ENCODE measurements around the gene SMCO2.
A peak's percentile ranks its signal among the peaks of the same experiment; 100 is the strongest.

Gene SMCO2

DNA sequence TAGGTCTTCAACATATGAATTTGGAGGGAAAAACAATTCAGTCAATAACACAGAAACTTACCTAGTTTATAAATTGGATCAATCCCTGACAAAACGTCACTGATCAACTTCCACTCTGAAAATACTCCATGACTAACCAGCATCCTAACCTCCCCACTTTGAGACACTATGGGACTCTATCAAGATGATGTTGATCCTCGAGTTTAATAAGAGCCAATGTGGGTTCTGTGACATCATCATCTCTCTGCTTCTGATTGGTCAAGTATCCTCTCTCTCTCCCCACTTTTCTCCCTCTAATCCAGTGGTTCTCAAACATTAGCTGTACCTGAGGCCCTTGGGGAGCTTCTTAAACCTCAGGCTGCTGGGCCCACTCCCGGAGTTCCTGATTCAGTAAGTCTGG, at the start of gene SMCO2:
Gene SMCO2 (plus strand): TSS at position 301 of the 400 bp plus-strand sequence. CDS start 23,896 bp downstream, outside the sequence.
- no peak for DNase-seq (ENCODE audit: low spot score)

DNA sequence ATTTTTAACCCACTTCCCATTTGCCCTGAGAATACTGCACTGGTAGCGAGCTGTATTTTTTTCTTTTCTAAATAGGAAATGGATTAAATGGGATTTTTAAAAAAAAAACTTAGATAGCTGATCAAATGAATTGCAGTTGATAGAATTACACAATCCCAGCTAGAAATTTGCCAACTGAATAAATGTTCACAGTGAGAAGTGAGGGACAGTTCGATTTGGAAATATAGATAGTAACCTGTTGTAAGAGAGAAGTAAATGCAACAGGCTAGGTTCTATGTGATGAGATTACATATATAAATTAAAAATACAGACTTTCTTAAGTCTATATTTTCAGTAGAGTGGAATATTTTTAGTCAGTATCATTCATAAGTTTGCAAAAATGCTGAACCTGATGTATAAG, 48.1 kb upstream of the SMCO2 start:
- no peak for DNase-seq (ENCODE audit: low spot score)

DNA sequence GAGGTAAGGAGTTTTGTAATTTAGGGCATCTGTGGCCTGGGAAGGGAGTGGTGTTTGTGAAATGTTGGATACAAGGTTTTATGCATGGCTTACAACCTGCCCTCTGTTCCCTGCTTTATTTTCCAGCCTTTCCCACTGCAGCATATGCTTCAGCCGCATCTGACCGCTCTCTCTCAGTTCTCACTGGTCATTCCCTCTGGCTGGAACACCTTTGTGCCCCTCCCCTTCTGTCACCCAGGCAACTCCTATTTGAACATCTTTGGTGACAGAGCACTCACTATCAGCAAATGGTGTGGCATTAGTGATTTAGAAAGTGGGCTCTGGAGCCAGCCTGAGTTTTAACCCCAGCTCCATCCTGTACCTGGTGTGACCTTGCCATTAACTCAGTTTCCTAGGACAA, 47.5 kb upstream of the SMCO2 start:
- no peak for DNase-seq (ENCODE audit: low spot score)

DNA sequence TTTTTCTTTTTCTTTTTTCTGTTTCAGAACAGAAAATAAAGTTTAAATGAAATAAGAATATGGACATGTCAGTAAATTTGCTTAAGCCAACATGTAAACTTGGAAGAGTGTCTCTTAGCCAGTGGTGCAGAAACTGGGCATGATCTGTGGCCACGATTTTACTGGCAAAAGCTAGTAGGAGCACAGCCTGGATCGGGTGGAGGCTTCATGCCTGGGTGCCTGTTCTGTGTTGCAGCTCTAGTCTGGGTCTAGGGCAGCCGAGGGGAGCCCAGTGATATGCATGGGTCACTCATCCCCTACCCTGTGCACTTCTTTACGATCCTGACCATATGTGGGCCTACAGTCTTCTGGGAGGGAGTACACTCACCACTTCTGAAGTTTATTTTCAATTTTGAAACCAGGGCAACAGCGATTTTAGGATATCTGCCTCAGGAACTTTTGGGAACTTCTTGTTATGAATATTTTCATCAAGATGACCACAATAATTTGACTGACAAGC, 45.6 kb upstream of the SMCO2 start:
- no peak for DNase-seq (ENCODE audit: low spot score)

DNA sequence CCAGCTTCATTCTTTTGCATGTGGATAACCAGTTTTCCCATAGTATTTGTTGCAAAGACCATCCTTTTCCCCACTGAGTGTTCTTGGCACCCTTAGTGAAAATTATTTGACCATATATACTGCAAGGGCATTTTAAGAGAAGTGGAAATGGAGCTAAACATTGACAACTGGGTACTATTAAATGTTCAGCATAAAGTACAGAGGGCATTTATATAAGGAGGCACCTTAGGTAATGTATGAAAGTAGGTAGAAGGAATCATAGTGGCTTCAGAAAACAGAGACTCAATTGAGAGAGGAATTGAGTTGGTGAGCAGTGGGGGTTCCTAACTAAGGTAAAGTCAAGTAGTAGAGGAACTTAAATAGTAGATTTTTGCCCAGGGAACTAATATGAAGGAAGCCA, 34.5 kb upstream of the SMCO2 start:
- no peak for DNase-seq (ENCODE audit: low spot score)

DNA sequence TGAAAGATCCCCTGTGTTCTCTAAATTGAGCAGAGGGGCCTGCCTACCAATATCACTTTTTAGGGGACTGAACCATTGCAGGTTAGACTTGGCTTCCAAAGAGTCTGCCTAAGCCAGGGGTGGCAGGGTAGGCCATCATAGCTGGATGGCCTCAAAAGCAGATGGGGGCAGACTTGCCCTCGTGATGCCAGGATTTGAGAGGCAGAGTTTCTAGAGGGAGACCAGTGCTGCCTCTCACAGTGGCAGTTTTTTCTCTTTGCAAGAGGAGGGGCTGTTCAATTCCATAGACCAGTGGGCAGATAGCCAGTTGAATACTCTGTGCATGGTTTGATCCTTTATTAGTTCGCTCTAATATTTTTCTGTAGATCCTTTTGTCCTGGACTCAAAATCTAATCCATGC, 23.8 kb upstream of the SMCO2 start:
- DNase-seq (ENCODE audit: low spot score), result no peak

DNA sequence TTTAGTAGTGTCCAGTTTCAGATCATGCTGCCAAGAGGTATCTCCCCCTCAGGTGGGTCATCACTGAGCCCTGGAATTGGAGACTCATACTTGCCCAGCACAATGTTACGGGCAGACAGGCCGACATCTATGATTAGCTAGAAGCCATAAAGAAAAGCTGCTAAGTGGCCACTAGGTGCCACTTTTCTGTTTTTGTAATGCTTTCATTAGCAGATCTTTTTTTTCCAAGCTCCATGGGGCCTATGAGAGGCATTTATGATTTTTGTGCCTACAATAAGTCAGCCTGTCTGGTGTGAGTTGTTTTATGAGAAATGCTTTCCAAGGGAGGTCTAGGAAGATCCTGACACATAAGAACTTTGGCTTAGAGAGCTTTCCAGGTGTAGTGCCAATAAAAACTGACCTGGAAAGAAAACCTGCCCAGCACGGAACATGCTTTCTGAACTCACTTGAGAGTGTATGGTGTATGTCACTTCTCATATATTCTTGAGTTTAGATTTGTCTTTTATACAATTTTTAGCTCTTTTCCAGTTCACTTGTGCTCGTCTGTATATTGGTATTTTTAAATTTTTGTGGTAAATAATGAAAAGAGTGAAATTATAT, 21.8 kb upstream of the SMCO2 start:
- no peak for DNase-seq (ENCODE audit: low spot score)

DNA sequence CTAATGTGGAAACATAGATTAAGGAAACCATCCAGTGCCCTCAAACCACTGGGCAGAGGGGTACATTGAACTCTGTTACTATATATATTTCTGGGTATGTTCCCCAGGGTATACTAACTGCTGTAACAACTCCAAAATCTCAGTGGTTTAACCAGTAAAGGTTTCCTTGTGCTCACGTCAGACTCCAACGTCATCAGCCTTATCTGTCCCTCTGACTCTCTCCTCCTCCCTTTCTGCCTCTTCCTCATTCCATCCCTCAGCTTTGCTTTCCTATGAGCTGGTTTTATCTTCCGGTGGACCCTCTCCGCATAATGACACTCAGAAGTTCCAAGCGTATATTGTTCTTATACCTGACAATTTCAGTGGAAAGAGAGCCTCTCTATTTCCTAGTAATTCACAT, 21.2 kb upstream of the SMCO2 start:
- DNase-seq (ENCODE audit: low spot score), result no peak

DNA sequence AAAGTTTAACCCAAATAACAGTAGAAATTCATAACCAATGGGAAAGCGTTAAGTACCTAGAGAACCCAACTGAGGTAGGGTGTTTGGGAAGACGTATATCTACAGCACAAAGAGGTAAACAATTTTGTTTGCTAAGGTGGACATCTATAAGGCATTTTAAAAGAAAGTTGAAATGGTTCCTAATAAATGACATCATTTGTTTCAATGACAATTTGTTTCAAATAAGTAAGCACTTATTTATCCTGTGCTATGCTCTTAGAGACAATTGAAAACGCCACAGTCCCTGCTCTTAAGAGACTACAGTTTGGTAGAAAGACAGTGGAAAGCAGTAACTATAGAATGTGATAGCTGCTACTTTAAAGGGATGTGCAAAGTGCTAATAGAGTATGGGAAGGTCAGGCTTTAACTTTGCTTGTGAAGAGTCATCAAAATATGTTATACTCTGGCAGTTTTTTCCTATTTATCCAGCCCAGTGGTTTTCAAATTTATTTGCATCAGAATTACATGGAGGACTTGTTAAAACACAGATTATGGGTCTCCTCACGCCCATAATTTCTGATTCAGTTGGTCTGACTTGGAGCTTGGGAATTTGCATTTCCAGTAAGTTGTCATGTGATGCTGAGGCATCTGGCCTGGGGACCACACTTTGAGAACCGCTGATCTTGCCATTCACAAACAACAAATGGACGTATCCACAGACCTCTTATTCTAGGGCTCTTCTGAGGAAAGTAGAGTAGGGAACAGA, 19.6 kb upstream of the SMCO2 start:
- DNase-seq (ENCODE audit: low spot score), result no peak

DNA sequence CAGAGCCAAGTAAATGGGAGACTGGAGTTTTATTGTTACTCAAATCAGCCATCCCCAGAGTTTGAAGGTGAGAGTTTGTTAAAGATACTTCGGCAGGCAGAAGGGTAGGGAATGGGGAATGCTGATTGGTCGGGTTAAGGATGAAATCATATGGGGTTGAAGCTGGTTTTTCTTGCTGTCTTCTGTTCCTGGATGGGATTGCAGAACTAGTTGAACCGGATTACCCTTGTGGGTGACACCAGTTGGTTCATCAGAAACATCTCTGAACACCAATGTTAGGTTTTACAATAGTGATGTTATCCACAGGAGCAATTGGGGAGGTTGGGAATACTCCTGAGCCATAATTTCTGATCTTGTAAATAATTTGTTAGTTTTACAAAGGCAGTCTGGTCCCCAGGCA, 18.7 kb upstream of the SMCO2 start:
- DNase-seq (ENCODE audit: low spot score), result no peak

DNA sequence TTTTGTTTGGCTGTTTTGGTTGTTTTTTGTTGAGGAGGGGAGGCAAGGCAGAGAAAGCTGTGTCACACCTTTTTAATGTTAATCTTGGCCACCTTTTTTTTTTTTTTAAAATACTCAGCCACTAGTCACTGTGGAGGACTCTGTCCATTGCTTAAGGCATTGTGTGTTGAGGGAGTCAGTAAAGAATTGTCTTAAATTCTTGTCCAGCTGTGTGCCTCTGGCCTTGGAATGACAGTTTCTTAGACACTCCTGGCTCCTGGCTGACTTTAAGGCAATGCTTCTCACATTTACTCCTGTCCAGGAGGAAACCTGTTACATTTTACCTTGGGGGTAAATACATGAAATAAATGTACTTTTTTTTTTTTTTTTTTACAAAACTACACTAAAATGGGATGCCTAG, 18.1 kb upstream of the SMCO2 start:
- DNase-seq (ENCODE audit: low spot score), result no peak

DNA sequence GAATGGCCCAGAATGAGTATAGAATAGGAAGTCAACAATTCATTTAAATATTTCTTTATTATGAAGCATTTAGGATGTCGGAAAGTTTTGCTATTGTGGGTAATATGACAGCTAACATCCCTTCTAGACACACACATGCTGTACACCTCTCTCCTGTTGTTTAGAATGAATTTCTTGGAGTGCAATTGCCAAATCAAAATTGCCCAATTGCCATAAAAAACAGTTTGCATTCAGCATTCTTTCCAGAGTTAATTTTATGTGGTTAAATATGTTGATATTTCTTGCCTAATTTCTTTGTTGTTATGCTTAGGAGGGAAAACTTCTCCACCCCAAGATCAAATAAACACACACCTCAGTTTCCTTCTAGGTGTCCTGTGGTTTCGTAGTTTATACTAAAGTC, 16.9 kb upstream of the SMCO2 start:
- DNase-seq (ENCODE audit: low spot score), result no peak

DNA sequence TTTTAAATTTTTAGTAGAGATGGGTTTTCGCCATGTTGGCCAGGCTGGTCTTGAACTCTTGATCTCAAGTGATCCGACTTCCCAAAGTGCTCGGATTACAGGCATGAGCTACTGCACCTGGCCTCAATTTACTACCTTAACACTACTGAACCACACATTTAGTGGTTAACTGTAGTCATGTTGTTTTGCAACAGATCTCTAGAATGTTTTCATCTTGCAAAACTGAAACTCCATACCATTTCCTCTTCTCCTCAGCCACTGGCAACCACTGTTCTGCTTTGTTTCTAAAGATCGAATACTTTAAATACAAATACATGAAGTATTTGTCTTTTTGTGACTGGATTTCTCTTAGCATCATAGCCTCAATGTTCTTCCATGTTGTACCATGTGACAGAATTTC, 15.4 kb upstream of the SMCO2 start:
- DNase-seq (ENCODE audit: low spot score), result no peak

DNA sequence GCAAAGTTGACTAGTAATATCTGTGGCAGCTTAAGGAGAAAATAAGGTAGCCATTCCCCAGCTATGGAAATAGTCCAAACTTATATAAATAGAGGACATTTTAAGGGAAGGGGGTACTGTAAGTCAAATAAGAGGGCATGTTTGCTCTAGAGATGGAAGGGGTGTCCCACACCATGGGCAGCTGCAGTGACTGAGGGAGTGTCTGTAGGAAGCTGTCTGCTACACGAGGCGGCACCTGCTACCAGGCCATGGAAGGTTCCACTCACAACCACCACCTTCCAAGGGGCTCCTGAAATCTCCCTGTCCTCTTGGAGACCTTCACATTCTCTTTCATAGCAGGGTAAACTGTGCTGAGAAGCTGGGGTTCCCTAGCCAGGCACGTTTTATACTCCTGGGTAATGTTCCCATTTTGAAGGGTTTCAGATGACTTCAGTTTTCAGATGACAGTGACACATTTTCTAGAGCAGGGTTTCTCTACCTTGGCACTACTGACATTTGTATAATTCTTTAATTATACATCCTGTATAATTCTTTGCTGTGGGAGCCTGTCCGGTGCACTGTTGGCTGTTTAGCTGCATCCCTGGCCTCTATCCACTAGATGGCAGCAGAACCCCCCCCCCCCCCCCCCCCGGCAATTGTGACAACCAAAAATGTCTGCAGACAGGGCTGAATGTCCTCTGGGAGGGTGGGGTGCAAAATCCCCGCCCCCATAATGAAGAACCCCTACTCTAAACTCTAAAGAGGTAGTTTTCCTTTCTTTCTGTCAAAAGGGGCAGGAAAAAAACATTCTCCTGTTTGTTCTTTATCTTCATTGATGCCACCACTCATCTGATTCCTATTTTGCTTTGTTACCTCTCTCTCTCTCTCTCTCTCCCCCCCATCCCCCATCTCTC, 11.6 kb upstream of the SMCO2 start:
- DNase-seq (ENCODE audit: low spot score), result peak; percentile 8

DNA sequence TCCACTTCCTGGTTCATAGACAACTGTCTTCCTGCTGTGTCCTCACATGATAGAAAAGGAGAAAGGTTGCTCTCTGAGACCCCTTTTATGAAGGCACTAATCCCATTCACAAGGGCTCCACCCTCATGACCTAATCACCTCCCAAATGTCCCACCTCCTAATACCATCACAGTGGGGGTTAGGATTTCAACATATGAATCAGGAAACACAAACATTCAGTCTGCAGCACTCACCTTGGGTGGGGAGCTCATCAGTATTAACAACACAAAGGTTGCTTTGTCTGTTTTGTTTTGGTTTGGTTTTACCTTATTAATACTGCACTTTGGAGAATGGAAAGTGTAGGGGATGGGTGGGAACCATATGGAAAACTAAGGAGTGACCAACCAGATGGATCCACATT, 10.5 kb upstream of the SMCO2 start:
- no peak for DNase-seq (ENCODE audit: low spot score)

DNA sequence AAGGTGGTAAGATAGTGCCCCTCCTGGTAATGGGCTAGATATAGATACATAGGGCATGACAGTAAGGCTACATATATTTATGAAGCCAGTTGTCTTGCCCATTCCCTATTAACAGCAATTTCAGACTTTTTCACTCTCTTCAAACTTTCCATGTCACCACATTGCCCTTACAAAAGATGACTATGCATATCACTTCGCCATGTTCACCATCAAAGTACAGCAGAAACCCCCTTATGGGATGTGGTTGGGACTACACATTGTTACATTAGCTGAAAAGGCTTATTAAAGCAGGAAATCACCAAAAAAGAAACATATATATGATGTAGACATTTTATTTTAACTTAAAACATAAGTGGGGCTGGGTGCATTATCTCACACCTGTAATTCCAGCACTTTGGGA, 9.8 kb upstream of the SMCO2 start:
- DNase-seq (ENCODE audit: low spot score), result no peak

DNA sequence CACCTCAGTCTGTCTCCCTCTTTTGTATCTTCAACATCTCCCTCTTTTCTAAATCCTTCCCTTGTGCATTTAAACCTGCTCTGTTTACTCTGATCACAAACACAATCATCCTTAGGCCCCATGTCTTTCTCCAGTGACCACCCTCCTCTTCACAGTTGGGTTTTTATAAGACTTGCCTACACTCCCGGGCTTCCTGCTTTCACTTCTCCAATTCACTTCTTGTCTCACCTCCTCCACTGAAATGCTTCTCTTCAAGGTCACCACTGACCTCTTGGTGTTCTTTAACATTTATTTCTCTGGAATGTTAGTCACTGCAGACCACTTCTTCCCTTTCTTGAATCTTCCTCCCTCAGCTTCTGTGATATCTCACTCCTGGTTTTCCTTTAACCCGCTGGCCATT, 8.7 kb upstream of the SMCO2 start:
- no peak for DNase-seq (ENCODE audit: low spot score)

DNA sequence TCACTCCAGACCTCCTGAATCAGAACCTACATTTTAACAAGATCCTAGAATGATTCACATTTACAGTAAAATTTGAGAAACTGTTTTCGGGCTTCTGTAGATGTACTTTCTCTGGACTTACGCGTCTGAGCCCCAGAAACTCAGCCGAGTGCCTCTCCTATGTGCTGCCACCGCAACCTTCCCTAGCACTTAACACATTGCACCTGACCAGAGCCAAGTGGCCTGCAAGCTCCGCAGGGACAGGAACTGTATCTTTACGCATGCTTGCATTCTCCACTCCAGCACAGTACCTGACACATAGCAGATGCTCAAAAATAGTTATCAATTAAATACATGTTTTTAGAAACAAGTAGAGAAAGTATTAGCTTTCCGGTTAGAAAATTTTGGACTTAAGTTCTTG, 1.2 kb downstream of the SMCO2 start:
- no peak for DNase-seq (ENCODE audit: low spot score)

DNA sequence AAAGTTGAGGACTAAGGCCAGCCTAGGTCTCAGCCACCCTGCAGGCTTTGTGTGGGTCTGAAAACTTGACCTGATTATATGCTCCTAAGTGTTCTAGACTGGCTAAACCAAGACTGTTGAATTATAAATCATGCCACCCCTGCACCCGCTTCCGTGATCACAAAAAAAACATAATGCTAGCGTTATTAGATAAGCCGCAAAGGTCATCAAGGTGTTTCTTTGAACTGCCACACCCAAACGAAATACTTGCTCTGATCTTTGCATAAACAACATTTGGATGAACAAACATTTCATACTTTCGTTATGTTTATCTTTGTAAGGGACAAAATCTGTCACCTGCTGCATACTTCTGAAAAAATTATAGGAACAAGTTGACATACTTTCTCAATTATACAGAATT, 2.5 kb downstream of the SMCO2 start:
- no peak for DNase-seq (ENCODE audit: low spot score)

DNA sequence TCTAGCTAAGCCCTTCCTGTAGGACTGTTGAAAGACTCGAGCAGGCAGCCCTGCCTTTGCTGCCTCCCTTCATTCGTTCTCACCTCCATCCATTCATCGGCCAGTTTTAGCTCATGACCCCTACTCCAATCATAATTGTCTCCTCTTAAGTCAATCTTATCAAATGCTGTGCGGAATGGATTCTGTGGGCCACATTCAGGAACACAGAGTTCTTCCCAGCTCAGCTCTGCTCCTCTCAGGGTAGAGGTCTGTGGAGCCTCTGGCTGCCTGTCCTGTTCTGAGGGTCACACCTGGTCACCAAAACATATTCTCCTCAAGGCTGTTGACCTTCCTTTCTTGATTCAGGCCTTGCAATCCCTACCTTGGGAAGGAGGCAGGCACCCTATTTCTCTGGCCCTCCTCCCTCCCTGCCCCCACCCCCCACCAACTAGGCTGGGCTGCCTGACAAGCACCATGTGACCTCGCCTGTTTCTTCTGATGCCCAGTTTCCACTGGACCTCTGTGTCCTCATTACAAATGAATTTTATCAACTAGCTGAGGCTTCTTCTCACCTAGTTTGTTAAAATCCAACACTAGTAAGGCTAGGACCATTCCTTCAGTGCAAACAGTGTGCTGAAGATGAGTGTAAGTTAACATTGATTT, 3.5 kb downstream of the SMCO2 start:
- no peak for DNase-seq (ENCODE audit: low spot score)

DNA sequence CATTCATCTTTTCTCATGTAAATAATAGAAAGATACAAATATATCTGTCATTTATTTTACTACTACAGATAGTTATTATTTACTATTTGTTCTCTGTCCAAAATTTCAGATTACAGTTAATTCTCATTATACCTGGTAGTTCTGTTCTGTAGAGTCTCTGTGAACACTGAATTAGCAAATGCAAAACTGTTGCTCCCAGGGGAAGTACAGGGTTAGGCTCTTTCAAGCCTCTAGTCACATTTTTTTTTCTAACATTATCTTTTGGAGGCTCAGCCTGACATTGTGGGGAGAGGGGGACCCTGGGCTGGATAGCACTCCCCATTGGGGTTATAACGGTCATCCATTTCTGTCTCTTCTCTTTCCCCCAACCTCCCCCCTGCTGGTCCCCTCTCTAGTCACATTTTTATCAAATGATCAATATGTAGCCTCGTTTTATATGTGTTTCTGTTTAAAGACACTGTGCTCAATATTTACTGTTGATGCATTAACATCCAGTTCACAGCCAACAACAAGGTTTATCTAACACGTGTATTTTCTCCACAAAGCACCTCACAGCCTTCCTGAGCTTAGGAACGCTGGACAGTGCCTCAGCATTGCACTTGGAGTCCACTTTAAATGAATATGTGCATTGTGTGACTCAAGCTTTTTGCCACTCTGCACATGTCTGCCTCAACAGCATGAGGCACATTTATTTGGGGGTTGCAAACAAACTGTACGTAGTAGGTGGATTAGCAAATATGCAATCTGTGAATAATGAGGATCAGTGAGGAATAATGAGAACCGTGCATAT, 4.7 kb downstream of the SMCO2 start:
- no peak for DNase-seq (ENCODE audit: low spot score)

DNA sequence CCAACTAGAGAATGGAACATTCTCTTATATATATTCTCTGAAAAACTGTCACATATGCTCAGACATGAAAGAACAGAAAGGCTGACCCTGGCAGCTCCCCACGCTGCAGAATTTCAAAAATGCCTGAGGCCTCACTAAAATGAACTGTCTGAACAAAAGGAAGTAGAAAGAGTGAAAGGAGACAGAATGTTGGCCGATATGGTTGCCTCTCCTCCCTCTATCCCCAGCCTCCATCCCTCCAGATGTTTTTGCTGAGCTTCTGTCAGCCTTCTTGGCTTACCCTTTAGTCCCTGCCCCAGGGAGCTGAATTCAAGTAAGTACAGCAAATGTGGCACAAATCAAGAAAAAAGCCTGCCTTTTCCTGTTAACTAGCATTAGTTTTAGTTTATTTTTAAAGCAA, 6.9 kb downstream of the SMCO2 start:
- DNase-seq (ENCODE audit: low spot score), result no peak

Data from CD4-positive, alpha-beta T cell treated with Interleukin-2 at 100 ng/mL for 4 hours (primary cell).